Right renal cortex interstitium (tissue), 3 donors: Measurements from ENCODE around the gene TOMM6. TPM values are rescaled to one million over a fixed set of nuclear protein-coding genes. Genes with fewer than 3 reads are reported as not detected.

Experiments
- DNase-seq, 3 donors: peaks; one replicate each; pipeline ENCODE4 v3.0.0-alpha.2; 2013; ENCODE audit warnings: low read depth in 3 of 3, low spot score in 2 of 3
- polyA plus RNA-seq, 3 donors: library from polyadenylated mRNA; unstranded; fragments of 120-200 nt; gene quantifications; one replicate each; pipeline ENCODE4 v1.2.1, GENCODE V29; 2013; ENCODE audit not compliant: insufficient read length in 3 of 3

The TOMM6 gene
- polyA plus RNA-seq, 3 donors, result 234 to 257 (median 243) TPM

DNA sequence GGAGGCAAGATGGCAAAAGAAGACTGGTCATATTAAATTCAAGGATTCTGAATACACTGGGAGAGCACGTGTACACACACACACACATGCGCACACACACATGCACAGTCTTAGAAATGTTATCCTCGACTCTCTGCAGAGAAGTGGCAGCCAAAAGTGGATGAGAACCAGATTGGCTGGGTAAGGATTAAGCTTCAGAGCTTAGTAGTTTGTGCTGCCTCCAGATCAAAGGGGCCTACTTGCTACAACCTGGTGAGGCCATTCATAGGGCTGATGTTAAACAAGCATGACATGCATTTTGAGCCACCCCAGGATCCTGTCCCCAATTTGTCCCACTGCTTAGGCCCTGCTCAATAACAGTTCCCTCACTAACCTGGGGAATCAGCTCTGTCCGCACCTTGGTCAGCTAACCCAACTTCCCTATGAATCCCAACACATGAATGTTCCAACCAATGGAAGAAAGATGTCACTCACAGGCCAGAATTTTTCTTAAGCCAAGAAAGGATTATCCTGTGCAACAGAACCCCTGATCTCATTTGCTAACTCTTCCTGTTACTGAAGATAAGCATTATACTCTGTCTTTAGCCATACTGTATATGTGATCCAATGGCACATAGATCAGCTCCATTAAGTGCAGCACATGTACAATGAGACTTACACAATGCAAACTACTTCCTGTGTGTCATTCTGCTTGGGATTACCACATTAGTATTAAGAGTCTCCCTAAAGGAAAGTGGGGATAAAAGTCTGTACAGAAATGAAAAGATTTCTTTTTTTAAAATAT, 31.0 kb downstream of the TOMM6 start:
- DNase-seq, result no peak

DNA sequence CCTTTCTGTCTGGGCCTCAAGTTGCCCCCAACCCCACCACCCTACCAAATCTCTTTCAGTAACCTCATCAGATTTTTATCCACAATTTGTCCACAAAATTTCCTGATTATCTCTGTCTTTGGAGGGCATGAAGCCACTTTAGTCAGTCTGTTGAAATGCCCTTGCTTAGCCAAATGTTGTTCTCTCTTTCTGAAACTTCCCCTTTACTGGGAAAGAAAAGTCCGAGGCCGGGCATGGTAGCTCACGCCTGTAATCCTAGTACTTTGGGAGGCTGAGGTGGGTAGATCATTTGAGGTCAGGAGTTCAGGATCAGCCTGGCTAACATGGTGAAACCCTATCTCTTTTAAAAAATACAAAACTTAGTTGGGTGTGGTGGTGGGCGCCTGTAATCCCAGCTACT, 33.8 kb downstream of the TOMM6 start:
- DNase-seq, result no peak

DNA sequence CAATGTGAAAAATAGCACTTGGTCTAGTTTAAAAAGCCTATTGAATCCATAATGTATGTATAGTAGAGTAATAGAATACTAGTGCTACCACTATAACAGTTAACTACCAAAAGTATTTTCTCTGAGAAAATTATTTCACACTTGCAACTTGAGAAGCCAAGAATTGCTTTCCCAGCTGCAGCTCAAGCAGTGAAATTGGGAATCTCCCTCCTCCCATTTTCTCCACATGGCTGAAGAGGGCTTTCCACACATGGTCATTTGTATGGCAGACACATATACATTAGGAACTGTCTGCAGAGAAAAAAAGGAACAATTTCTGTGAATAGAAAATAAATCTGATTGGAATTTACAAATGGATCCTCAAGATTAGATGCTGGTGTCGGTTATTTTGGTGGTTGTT, 34.5 kb downstream of the TOMM6 start:
- DNase-seq, result no peak

DNA sequence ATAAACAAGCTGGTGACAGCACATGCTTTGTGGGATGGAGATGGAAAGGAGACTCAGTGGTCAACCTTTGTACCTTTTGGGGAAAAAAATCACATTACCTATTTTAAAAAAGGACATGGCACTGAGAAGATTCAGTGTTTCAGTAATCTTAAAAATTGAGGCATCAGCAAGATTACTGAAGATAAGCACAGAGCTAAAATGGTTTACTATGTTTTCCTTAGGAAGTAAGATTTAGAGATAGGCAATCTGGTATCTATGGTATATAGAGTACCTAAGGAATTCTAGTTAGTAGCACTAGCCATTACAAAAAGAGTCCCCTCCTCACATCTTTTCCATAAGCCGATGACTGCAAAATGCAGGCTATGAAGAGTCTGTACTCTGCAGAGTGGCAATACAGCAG, 35.7 kb downstream of the TOMM6 start:
- no peak for DNase-seq

DNA sequence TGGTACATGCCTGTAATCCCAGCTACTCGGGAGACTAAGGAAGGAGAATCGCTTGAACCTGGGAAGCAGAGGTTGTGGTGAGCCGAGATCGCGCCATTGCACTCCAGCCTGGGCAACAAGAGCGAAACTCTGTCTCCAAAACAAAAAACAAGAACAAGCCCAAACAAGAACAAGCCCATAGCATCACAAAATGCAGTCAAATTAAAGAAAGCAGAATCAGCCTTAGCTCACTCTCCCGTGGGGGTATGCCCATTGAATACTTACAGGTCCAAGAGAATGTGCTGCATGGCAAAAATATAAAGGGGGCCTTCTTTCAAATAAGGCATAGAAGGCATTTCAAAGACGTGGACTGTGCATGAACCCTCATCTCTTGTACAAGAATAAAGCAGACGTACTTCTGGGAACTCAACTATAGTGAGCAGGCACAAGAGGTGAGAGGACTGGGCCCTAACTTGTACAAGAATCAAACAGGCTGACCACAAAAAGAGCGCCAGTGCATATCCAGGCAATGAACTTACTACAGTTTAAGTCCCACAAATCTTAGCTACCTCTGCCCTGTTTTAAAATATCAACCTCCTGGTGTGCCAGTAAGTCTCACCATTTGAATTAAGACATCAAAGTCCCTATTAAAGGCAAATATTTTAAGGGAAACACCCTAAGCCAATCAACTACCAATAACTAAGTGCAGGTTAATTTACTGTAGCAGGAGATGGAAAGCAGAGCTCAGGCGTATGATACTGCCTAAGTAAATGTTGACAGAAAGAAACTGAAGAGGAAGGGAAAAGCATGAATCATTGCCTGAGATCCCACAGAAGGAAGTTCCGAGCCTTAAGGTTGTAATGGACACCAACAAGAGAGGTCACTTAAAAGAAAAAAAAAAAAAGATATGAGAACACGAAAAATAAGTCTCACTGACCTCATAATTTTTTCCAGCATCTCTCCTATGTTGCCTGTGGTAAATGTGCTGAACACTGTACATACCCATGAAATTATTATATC, 37.4 kb downstream of the TOMM6 start:
- no peak for DNase-seq

DNA sequence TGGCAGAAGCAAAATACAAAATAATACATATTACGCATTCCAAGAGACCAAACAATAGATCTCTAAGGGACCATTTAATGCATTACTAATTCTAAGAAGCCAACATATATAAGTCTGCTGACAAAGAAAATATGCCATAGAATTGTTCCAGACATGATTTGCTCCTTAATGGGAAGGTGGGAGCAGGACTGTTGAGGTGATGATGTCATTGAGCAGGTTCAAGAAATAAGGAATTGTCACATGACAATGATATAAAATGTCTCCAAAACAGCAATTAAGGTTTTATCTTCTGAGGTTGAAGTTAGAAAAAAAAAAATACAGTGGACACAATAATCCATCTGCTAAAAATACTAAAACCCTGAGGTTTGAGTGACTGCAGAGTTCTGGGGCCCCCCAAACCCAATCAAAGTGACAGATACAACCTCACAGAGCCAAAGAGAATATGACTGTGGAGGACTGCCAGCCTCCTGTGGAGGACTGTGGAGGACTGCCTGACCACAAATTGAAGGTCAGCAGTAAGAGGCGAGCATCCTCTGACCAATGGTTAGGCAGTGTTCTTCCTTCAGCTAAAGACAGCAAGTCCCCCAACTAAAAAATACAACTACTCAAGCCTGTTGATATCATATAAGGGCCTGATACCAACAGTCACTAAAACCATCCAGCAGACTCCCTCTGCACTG, 39.0 kb downstream of the TOMM6 start:
- DNase-seq, result no peak

DNA sequence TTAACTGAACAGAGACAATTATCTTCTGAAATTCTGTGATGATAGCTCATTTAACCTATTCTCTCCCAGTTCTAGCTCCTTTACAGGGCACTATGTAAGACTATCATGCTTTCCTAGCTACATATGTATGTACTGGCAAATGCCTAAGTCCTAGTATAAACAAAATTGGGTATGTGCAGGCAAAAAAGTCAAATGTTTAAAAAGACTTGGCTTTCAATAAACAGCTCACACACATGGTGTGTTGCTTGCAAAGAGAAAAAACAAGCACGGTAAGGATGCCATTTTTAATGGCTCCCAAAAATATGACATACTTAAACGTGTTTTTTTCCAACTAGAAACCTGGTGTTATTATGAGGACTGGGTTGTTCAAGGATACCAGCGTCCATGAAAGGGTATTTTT, 44.8 kb downstream of the TOMM6 start:
- no peak for DNase-seq

DNA sequence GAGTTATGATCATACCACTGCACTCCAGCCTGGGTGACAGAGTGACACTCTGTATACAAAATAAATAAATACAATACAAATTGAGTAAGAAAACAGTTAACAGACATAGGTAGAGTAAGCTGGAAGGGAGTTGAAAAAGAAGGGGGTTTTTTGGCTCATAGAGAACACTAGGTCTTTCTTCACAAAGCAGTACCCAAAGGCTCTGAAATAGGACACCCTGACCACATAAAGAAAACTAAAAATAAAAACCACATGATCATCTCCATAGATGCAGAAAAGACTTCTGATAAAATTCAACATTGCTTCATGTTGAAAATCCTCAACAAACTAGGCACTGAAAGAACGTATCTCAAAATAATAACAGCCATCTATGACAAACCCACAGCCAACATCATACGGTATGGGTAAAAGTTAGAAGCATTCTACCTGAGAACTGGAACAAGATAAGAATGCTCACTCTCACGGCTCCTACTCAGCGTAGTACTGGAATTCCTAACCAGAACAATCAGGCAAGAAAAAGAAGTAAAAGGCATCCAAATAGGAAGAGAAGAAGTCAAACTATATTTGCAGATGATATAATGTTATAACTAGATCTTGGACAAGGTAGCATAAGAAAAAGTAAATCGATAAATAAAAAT, 48.6 kb downstream of the TOMM6 start:
- DNase-seq, result no peak

DNA sequence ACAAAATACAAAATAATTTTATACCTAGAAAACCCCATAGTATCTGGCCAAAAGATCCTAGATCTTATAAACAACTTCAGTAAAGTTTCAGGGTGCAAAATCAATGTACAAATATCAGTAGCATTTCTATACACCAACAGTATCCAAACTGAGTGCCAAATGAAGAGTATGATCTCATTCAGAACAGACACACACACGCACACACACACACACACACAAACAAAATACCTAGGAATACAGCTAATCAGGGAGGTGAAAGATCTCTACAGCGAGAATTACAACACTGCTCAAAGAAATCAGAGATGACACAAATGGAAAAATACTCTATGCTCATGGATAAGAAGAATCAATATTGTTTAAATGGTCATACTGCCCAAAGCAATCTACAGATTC, 49.2 kb downstream of the TOMM6 start:
- DNase-seq, result no peak

Other genes with a start within 250 kb of the TOMM6 start
- 10 to 100 TPM; 20.8 to 27.0 (median 24.1) TPM for gene FOXP4, start 241.3 kb upstream of the TOMM6 start, polyA plus RNA-seq
- gene MDFI, start 149.2 kb upstream of the TOMM6 start, polyA plus RNA-seq, result 10 to 100 TPM; 32.0 to 37.5 (median 35.3) TPM
- 1 to 10 TPM; 7.9 to 8.6 (median 8.4) TPM for gene TFEB, start 52.1 kb upstream of the TOMM6 start, polyA plus RNA-seq
- gene PGC, start 40.3 kb upstream of the TOMM6 start, polyA plus RNA-seq, result not detected
- gene FRS3, start 7.8 kb upstream of the TOMM6 start, polyA plus RNA-seq, result 1 to 10 TPM; 4.2 to 5.0 (median 4.7) TPM
- 1 to 10 TPM; 2.4 to 5.4 (median 4.3) TPM for gene PRICKLE4, start 6.9 kb upstream of the TOMM6 start, polyA plus RNA-seq
- gene USP49, start 107.7 kb downstream of the TOMM6 start, polyA plus RNA-seq, result 10 to 100 TPM; 10.9 to 12.9 (median 11.4) TPM
- gene MED20, start 133.4 kb downstream of the TOMM6 start, polyA plus RNA-seq, result 10 to 100 TPM; 42.7 to 45.5 (median 44.2) TPM
- gene BYSL, start 133.8 kb downstream of the TOMM6 start, polyA plus RNA-seq, result 10 to 100 TPM; 24.5 to 32.2 (median 31.9) TPM
- gene CCND3, start 154.1 kb downstream of the TOMM6 start, polyA plus RNA-seq, result 10 to 100 TPM; 21.2 to 27.1 (median 22.9) TPM